H1 (cell line): ENCODE results near the gene FOXI2. TPM values are rescaled to one million over a fixed set of nuclear protein-coding genes. Genes with fewer than 3 reads are reported as not detected.

Experiments
- CTCF ChIA-PET: fragments of 300-600 bp; sonication (Branson Sonifier 250); formaldehyde crosslinking; loops from one replicate; lab custom pipeline; 2021; ENCODE audit not compliant: partially characterized antibody; lab: Charles Lee
- POLR2A ChIA-PET: fragments of 300-600 bp; sonication (Branson Sonifier 250); formaldehyde crosslinking; loops from one replicate; lab custom pipeline; 2021; ENCODE audit warnings: inconsistent platforms; ENCODE audit not compliant: partially characterized antibody; lab: Charles Lee
- DNase-seq, 2 experiments: peaks; one replicate each; pipeline versions ENCODE4 v3.0.0 to v3.0.0-alpha.2; 2010 to 2022; ENCODE audit warnings: low spot score in 2 of 2, low read depth in 1 of 2, mixed read lengths in 1 of 2
- FAIRE-seq: peaks from 2 replicates; lab custom pipeline; 2011; peaks lifted over from hg19 to GRCh38; lab: Jason Lieb, UNC
- H2AFZ ChIP-seq: 2 replicates; pipeline ENCODE4 v1.8.1; 2012; ENCODE audit warnings: low read length, inconsistent platforms
- H2AK5ac ChIP-seq: 2 replicates; pipeline ENCODE4 v1.6.1; 2013; ENCODE audit warnings: low read depth, low read length
- H2BK120ac ChIP-seq: replicated peaks from 2 replicates; pipeline ENCODE3; 2013; ENCODE audit warnings: low read depth, low read length, inconsistent platforms
- H2BK12ac ChIP-seq: 2 replicates; pipeline ENCODE4 v1.6.1; 2013; ENCODE audit warnings: low read depth, low read length
- H2BK15ac ChIP-seq: 2 replicates; pipeline ENCODE4 v1.6.1; 2013; ENCODE audit warnings: low read length
- H2BK20ac ChIP-seq: 2 replicates; pipeline ENCODE4 v1.6.1; 2013; ENCODE audit warnings: low read length
- H2BK5ac ChIP-seq: 2 replicates; pipeline ENCODE4 v1.6.1; 2013; ENCODE audit warnings: low read depth, low read length
- H3K14ac ChIP-seq: 2 replicates; pipeline ENCODE4 v1.6.1; 2013; ENCODE audit warnings: inconsistent platforms; ENCODE audit not compliant: insufficient read length
- H3K18ac ChIP-seq: 2 replicates; pipeline ENCODE4 v1.6.1; 2013; ENCODE audit warnings: low read length; ENCODE audit errors: extremely low read depth
- H3K23ac ChIP-seq: 2 replicates; pipeline ENCODE4 v1.6.1; 2013; ENCODE audit warnings: inconsistent platforms; ENCODE audit not compliant: insufficient read length
- H3K23me2 ChIP-seq: 2 replicates; pipeline ENCODE4 v1.6.1; 2013; ENCODE audit warnings: low read depth, low read length
- H3K27ac ChIP-seq: 2 replicates; pipeline ENCODE4 v1.6.1; 2011; ENCODE audit warnings: low read depth, low read length, inconsistent platforms
- H3K27me3 ChIP-seq, 4 experiments: replicated peaks in 1 of 4; 1 replicate in 1 of 4; 2 replicates in 3 of 4; pipeline versions ENCODE4 v1.6.1 to v1.8.1; 2011 to 2013; ENCODE audit warnings: low read length in 3 of 4, mild to moderate bottlenecking in 3 of 4, inconsistent platforms in 2 of 4, mixed read lengths in 2 of 4, moderate library complexity in 1 of 4; ENCODE audit not compliant: control insufficient read depth in 3 of 4, insufficient read depth in 3 of 4; ENCODE audit errors: extremely low read depth in 1 of 4
- H3K36me3 ChIP-seq, 4 experiments: 2 replicates each; pipeline versions ENCODE4 v1.6.1 to v1.8.1; 2011 to 2013; ENCODE audit warnings: mild to moderate bottlenecking in 4 of 4, low read length in 3 of 4, moderate library complexity in 2 of 4, control low read depth in 1 of 4, inconsistent platforms in 1 of 4; ENCODE audit not compliant: insufficient read depth in 4 of 4, control insufficient read depth in 2 of 4
- H3K4ac ChIP-seq: replicated peaks from 2 replicates; pipeline ENCODE3; 2013; ENCODE audit warnings: low read length, low read depth, mixed read lengths, inconsistent platforms; ENCODE audit not compliant: insufficient read length
- H3K4me1 ChIP-seq, 4 experiments: replicated peaks in 1 of 4; 1 replicate in 1 of 4; 2 replicates in 3 of 4; pipeline versions ENCODE4 v1.6.1 to v1.8.1; 2011 to 2013; ENCODE audit warnings: low read length in 3 of 4, inconsistent platforms in 2 of 4, mixed read lengths in 1 of 4; ENCODE audit not compliant: insufficient read depth in 4 of 4, control insufficient read depth in 3 of 4
- H3K4me2 ChIP-seq, 2 experiments: 2 replicates each; pipeline versions ENCODE4 v1.6.1 to v1.8.1; 2011 to 2013; ENCODE audit warnings: low read depth in 2 of 2, low read length in 2 of 2, control low read depth in 1 of 2, inconsistent platforms in 1 of 2, mild to moderate bottlenecking in 1 of 2; ENCODE audit not compliant: insufficient read depth in 1 of 2
- H3K4me3 ChIP-seq, 4 experiments: fragments of 200-600, 300-600 bp in 1 of 4; sonication (generic), shearing (Covaris generic), sonication (Bioruptor Twin) in 1 of 4; 2 replicates each; pipeline versions ENCODE4 v1.5.1 to v1.8.1; 2011 to 2016; ENCODE audit warnings: low read length in 4 of 4, low read depth in 3 of 4, control low read depth in 2 of 4, inconsistent platforms in 2 of 4, mild to moderate bottlenecking in 2 of 4, mixed read lengths in 1 of 4, moderate library complexity in 1 of 4; ENCODE audit not compliant: insufficient read depth in 2 of 4; ENCODE audit errors: extremely low read depth in 1 of 4
- H3K56ac ChIP-seq: replicated peaks from 2 replicates; pipeline ENCODE3; 2013; ENCODE audit warnings: low read depth, mild to moderate bottlenecking, mixed read lengths, low read length, inconsistent platforms; ENCODE audit not compliant: insufficient read length
- H3K79me1 ChIP-seq: 2 replicates; pipeline ENCODE4 v1.6.1; 2013; ENCODE audit warnings: low read depth, low read length, control low read depth
- H3K79me2 ChIP-seq, 2 experiments: 2 replicates each; pipeline versions ENCODE4 v1.6.1 to v1.8.1; 2012 to 2013; ENCODE audit warnings: low read length in 2 of 2, mild to moderate bottlenecking in 2 of 2, inconsistent platforms in 1 of 2; ENCODE audit not compliant: insufficient read depth in 2 of 2, control insufficient read depth in 1 of 2
- H3K9ac ChIP-seq, 4 experiments: replicated peaks in 1 of 4; 1 replicate in 1 of 4; 2 replicates in 3 of 4; pipeline versions ENCODE4 v1.6.1 to v1.8.1; 2011 to 2013; ENCODE audit warnings: low read depth in 3 of 4, low read length in 3 of 4, control low read depth in 2 of 4, mild to moderate bottlenecking in 2 of 4, moderate library complexity in 2 of 4, inconsistent platforms in 1 of 4; ENCODE audit errors: extremely low read depth in 1 of 4
- H3K9me3 ChIP-seq, 2 experiments: 2 replicates each; pipeline versions ENCODE4 v1.6.1 to v1.8.1; 2012 to 2013; ENCODE audit warnings: mild to moderate bottlenecking in 2 of 2, moderate library complexity in 2 of 2, control low read depth in 1 of 2, inconsistent platforms in 1 of 2, low read depth in 1 of 2, low read length in 1 of 2, mixed read lengths in 1 of 2; ENCODE audit not compliant: insufficient read depth in 2 of 2
- H4K20me1 ChIP-seq, 2 experiments: replicated peaks in 1 of 2; 2 replicates each; pipeline versions ENCODE3 to v1.8.1; 2011 to 2013; ENCODE audit warnings: inconsistent platforms in 2 of 2, low read length in 2 of 2, mild to moderate bottlenecking in 1 of 2; ENCODE audit not compliant: insufficient read depth in 2 of 2, control insufficient read depth in 1 of 2
- H4K5ac ChIP-seq: 2 replicates; pipeline ENCODE4 v1.6.1; 2013; ENCODE audit warnings: low read length, low read depth, mixed read lengths, inconsistent platforms; ENCODE audit not compliant: insufficient read length
- H4K8ac ChIP-seq: 2 replicates; pipeline ENCODE4 v1.8.0; 2013; ENCODE audit warnings: mild to moderate bottlenecking, moderate library complexity, low read length, inconsistent platforms; ENCODE audit not compliant: insufficient read depth; ENCODE audit errors: extremely low read depth
- H4K91ac ChIP-seq: replicated peaks from 2 replicates; pipeline ENCODE3; 2013; ENCODE audit warnings: low read length, mixed read lengths, inconsistent platforms; ENCODE audit not compliant: insufficient read length
- EZH2 ChIP-seq: fragments of 200-600 bp; sonication (generic); IDR thresholded peaks from 2 replicates; pipeline ENCODE4 v1.7.1; 2012; ENCODE audit warnings: low read depth, mild to moderate bottlenecking, moderate library complexity, low read length, inconsistent platforms; ENCODE audit not compliant: severe bottlenecking
- GABPA ChIP-seq: IDR thresholded peaks from 2 replicates; pipeline ENCODE4 v1.6.1; 2011; ENCODE audit warnings: mild to moderate bottlenecking, low read length, moderate library complexity, borderline replicate concordance; ENCODE audit not compliant: insufficient read depth
- KDM4A ChIP-seq: IDR thresholded peaks from one replicate; pipeline ENCODE4 v1.7.1; 2012; ENCODE audit warnings: low read depth, mild to moderate bottlenecking, moderate library complexity, low read length, inconsistent platforms; ENCODE audit not compliant: severe bottlenecking
- SUZ12 ChIP-seq: fragments of 200-600 bp; sonication (generic); IDR thresholded peaks from 2 replicates; pipeline ENCODE4 v1.6.1; 2012; ENCODE audit warnings: mild to moderate bottlenecking, inconsistent platforms, low read length, moderate library complexity, mixed read lengths
- TAF1 ChIP-seq: IDR thresholded peaks from 2 replicates; pipeline ENCODE4 v1.6.1; 2011; ENCODE audit warnings: mild to moderate bottlenecking, low read depth, low read length
- WGBS, 2 experiments: shearing (Covaris generic) in 1 of 2; methylation state at CpG; one replicate each; pipeline versions ENCODE4 v1.1.6 to v1.1.7; 2013 to 2015; ENCODE audit warnings: low lambda C conversion rate in 2 of 2, mixed read lengths in 2 of 2, inconsistent platforms in 1 of 2, low coverage in 1 of 2, missing lambda C conversion rate in 1 of 2; ENCODE audit not compliant: insufficient replicate concordance in 2 of 2, insufficient coverage in 1 of 2, insufficient read length in 1 of 2; ENCODE audit errors: extremely low coverage in 1 of 2, missing lambda C conversion rate in 1 of 2; 5-methylcytosine and 5-hydroxymethylcytosine counted together
- polyA plus RNA-seq, 7 experiments: library from polyadenylated mRNA; depleted of rRNA in 3 of 7; stranded (reverse) in 5 of 7; unstranded in 2 of 7; fragments of >200 nt in 5 of 7; fragments of 200-250 nt in 2 of 7; gene quantifications; 1 replicate in 5 of 7; 2 replicates in 1 of 7; 4 replicates in 1 of 7; pipeline versions ENCODE4 v1.2.1 to v1.2.3, GENCODE V29; 2011 to 2013; ENCODE audit warnings: missing spikeins in 2 of 7, mixed read lengths in 2 of 7
- total RNA-seq: library from RNA; stranded (reverse); fragmentation: NEBNext Ultra II Directional; extraction: Animal tissue kit (Norgen Biotek cat#: 25700); gene quantifications from 2 replicates; pipeline ENCODE4 v1.2.1, GENCODE V29; 2021

Gene FOXI2
- total and polyA plus RNA-seq, 2 of the 8 experiments (the other 6 are each of a cell fraction or from before 2014, with no cell fraction given): 1.0 TPM

DNA sequence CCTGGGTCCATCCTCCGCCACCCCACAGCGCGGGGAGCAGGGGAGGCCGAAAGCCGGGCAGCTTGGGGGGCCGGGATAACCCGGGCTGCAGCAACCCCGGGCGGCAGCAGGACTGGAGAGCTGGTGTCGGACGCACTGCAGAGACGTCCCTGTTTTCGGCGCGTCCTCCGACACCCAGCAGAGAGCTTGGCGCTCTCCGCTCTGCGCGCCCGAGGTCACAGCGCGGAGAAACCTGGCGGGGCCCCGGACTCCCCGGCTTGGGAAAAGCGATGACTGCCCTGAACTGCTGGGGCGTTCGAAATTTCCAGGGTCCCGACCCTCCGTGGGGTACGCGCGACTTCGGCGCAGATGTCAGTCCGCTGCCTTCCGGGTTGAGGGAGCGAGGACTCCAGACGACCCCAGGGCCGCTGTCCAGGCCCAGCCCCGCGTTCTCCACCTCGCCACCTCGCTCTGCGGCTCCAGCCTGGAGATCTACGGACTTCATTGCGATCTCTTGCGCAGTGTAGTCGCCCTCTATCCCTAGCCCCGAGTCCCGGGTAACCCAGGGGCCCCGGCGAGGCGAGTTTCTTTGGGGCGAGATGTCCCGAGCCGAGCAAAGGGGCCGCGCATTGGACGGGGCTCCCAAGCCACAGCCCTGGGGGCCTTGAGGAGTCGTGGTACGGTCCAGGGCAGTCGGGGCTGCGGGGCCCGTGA is 617 bp upstream of the FOXI2 start:
- H3K9me3 ChIP-seq: no peaks in the 10 kb centered on the region
- peak overlapping the region in 1 of 4 experiments; percentile 31; a peak in 1 of 7 replicates for H3K9ac ChIP-seq
- 0 out of 8 replicates have a peak, but pooled peaks cover 0 to 3% (median 0%) of the 10 kb centered on the region in 4 experiments for H3K36me3 ChIP-seq
- ChIA-PET CTCF (no interaction called here), POLR2A (no interaction called here)
- H3K14ac ChIP-seq: no peak overlapping the region
- TF ChIP-seq EZH2 (peak; percentile 64), SUZ12 (peak; percentile 37), TAF1 (0 out of 2 replicates have a peak, but pooled peaks have one; percentile 13), KDM4A (peak; percentile 0), GABPA (no peak)
- peak overlapping the region; percentile 74; the same call in 1 of the 2 replicates for H2AFZ ChIP-seq
- DNase-seq: peak in 1 of 2 experiments; percentile 81
- H4K20me1 ChIP-seq: peaks cover 0 to 5% of the 10 kb centered on the region in 2 experiments
- peaks cover 25 to 71% (median 68%) of the 10 kb centered on the region in 4 experiments for H3K27me3 ChIP-seq
- no peak for FAIRE-seq
- 0 out of 2 replicates have a peak overlapping the region, but pooled peaks have one; percentile 31 for H2BK15ac ChIP-seq
- WGBS, 2 experiments: 3% methylated on average over 48 of the region's 66 CpGs; no CpG with 5 or more reads in 1 of the 2 experiments
- H3K23me2 ChIP-seq: peaks cover 26% of the 10 kb centered on the region; the same call in 1 of the 2 replicates
- no peak overlapping the region; the same call in 1 of the 2 replicates for H2BK12ac ChIP-seq
- H4K8ac ChIP-seq: peak overlapping the region; percentile 52
- H3K79me1 ChIP-seq: no peaks in the 10 kb centered on the region
- H2BK120ac ChIP-seq: no peak overlapping the region
- no peak overlapping the region for H3K23ac ChIP-seq
- peak overlapping the region; percentile 21 to 60 (median 54) for H3K4me3 ChIP-seq
- no peak overlapping the region; the same call in 1 of the 2 replicates for H2BK5ac ChIP-seq
- no peak overlapping the region for H3K4ac ChIP-seq
- H4K5ac ChIP-seq: no peak overlapping the region
- no peak overlapping the region for H2AK5ac ChIP-seq
- no peak overlapping the region for H2BK20ac ChIP-seq
- H3K4me2 ChIP-seq: peak overlapping the region; percentile 82 to 90
- no peak overlapping the region for H3K56ac ChIP-seq
- no peaks in the 10 kb centered on the region for H3K79me2 ChIP-seq
- no peak overlapping the region for H3K27ac ChIP-seq
- H3K4me1 ChIP-seq: peaks cover 0 to 26% (median 13%) of the 10 kb centered on the region in 4 experiments; a peak in 6 of 7 replicates
- no peak overlapping the region; the same call in 1 of the 2 replicates for H3K18ac ChIP-seq
- peak overlapping the region; percentile 26 for H4K91ac ChIP-seq
